SK-N-SH treated with all-trans-retinoic acid at 6 μM for 48 hours (cell line): ENCODE results near the gene ZBTB39.

Source experiments
- ATAC-seq: fragments of 200-7000 bp; cut with Tn5 transposase; 3 replicates; pipeline ENCODE4 v1.9.1; 2020; ENCODE audit warnings: mild to moderate bottlenecking, moderate library complexity
- BACH2 ChIP-seq: fragments of 250-450 bp; sonication (Bioruptor Pico); IDR thresholded peaks from 2 replicates; pipeline ENCODE4 v1.9.0; 2021; ENCODE audit warnings: mild to moderate bottlenecking, borderline replicate concordance
- CREB5 ChIP-seq: fragments of 250-450 bp; sonication (Bioruptor Pico); IDR thresholded peaks from 2 replicates; pipeline ENCODE4 v1.5.1; 2020; ENCODE audit warnings: low read depth, mild to moderate bottlenecking, moderate library complexity
- CSRNP3 ChIP-seq: fragments of 250-450 bp; sonication (Bioruptor Pico); IDR thresholded peaks from 2 replicates; pipeline ENCODE4 v1.5.1; 2021; ENCODE audit warnings: mild to moderate bottlenecking, moderate library complexity
- ESRRG ChIP-seq: fragments of 250-450 bp; sonication (Bioruptor Pico); IDR thresholded peaks from 2 replicates; pipeline ENCODE4 v1.6.1; 2021; ENCODE audit warnings: mild to moderate bottlenecking
- GLIS3 ChIP-seq: fragments of 250-450 bp; sonication (Bioruptor Pico); IDR thresholded peaks from 2 replicates; pipeline ENCODE4 v1.5.0; 2020; ENCODE audit warnings: mild to moderate bottlenecking, moderate library complexity
- ISL1 ChIP-seq: fragments of 250-450 bp; sonication (Bioruptor Pico); IDR thresholded peaks from 2 replicates; pipeline ENCODE4 v2.1.2; 2022; ENCODE audit warnings: mild to moderate bottlenecking, moderate library complexity
- OSR1 ChIP-seq: fragments of 250-450 bp; sonication (Bioruptor Pico); IDR thresholded peaks from 2 replicates; pipeline ENCODE4 v1.8.0; 2022; ENCODE audit warnings: moderate library complexity, mild to moderate bottlenecking, inconsistent platforms
- PATZ1 ChIP-seq: fragments of 250-450 bp; sonication (Bioruptor Pico); IDR thresholded peaks from 2 replicates; pipeline ENCODE4 v1.8.0; 2020; ENCODE audit warnings: mild to moderate bottlenecking, moderate library complexity, borderline replicate concordance
- POU6F1 ChIP-seq: fragments of 250-450 bp; sonication (Bioruptor Pico); IDR thresholded peaks from 2 replicates; pipeline ENCODE4 v1.8.0; 2021; ENCODE audit warnings: low read depth, mild to moderate bottlenecking, moderate library complexity, borderline replicate concordance
- TSHZ2 ChIP-seq: fragments of 250-450 bp; sonication (Bioruptor Pico); IDR thresholded peaks from 2 replicates; pipeline ENCODE4 v1.5.0; 2020; ENCODE audit warnings: mild to moderate bottlenecking, moderate library complexity
- ZFP30 ChIP-seq: fragments of 450-650 bp; formaldehyde crosslinking; IDR thresholded peaks from 2 replicates; pipeline ENCODE4 v1.5.0; 2022; ENCODE audit warnings: mild to moderate bottlenecking, moderate library complexity
- ZNF565 ChIP-seq: fragments of 450-650 bp; formaldehyde crosslinking; conservative IDR thresholded peaks from 2 replicates; pipeline ENCODE4 v1.5.0; 2020; ENCODE audit warnings: low read depth, mild to moderate bottlenecking, moderate library complexity
- ZNF70 ChIP-seq: fragments of 450-650 bp; formaldehyde crosslinking; IDR thresholded peaks from 2 replicates; pipeline ENCODE4 v1.5.0; 2020; ENCODE audit warnings: mild to moderate bottlenecking, moderate library complexity
- ZNF8 ChIP-seq: fragments of 450-650 bp; formaldehyde crosslinking; IDR thresholded peaks from 2 replicates; pipeline ENCODE4 v1.5.0; 2020; ENCODE audit warnings: mild to moderate bottlenecking, moderate library complexity

Gene ZBTB39

GRCh38 chr12:56996793-56997545 lies 9.4 kb downstream of the ZBTB39 start:
- TF ChIP-seq ZFP30 (CRISPR knock-in tag) (no peak), ZNF70 (no peak), TSHZ2 (no peak), ZNF565 (no peak), ESRRG (no peak), OSR1 (CRISPR knock-in tag) (no peak), ISL1 (CRISPR knock-in tag) (no peak)
- ATAC-seq: no peak

- no peak for TF ChIP-seq ESRRG
- no peak for TF ChIP-seq ZFP30 (CRISPR knock-in tag)
- TF ChIP-seq, all 23 proteins: peak for 0
- no peak for ATAC-seq
These were observed 10.3 kb downstream of the ZBTB39 start for GRCh38 chr12:56995930-56996496.

GRCh38 chr12:56995201-56995929 lies 11.0 kb downstream of the ZBTB39 start:
- no peak for ATAC-seq
- TF ChIP-seq CSRNP3 (CRISPR knock-in tag) (no peak), ISL1 (CRISPR knock-in tag) (no peak), GLIS3 (CRISPR knock-in tag) (no peak), PATZ1 (CRISPR knock-in tag) (no peak), POU6F1 (CRISPR knock-in tag) (no peak), CREB5 (CRISPR knock-in tag) (no peak)

GRCh38 chr12:56994231-56994746 lies 12.1 kb downstream of the ZBTB39 start:
- no peak for ATAC-seq
- no peak for TF ChIP-seq GLIS3 (CRISPR knock-in tag)
- no peak for TF ChIP-seq OSR1 (CRISPR knock-in tag)
- no peak for TF ChIP-seq ZNF70
- no peak for TF ChIP-seq BACH2 (CRISPR knock-in tag)

GRCh38 chr12:56993346-56993745 lies 13.0 kb downstream of the ZBTB39 start:
- no peak for TF ChIP-seq OSR1 (CRISPR knock-in tag)
- TF ChIP-seq ISL1 (CRISPR knock-in tag): no peak
- no peak for TF ChIP-seq CREB5 (CRISPR knock-in tag)
- TF ChIP-seq ZNF8 (CRISPR knock-in tag): no peak
- TF ChIP-seq PATZ1 (CRISPR knock-in tag): no peak
- TF ChIP-seq, all 23 proteins: peak for 0
- no peak for ATAC-seq
